Tibial nerve (tissue), 4 donors: ENCODE data around the gene RPTOR. TPM values are rescaled to one million over a fixed set of nuclear protein-coding genes. Genes with fewer than 3 reads are reported as not detected.
A peak's percentile ranks its signal among the peaks of the same experiment; 100 is the strongest.

Experiments used
- DNase-seq, 2 donors: peaks; one replicate each; pipeline ENCODE4 v3.0.0-alpha.2; 2019; ENCODE audit warnings: low spot score in 2 of 2
- H3K27ac ChIP-seq, 4 donors: fragments of 200-600 bp; sonication (generic) in 3 of 4; one replicate each; pipeline ENCODE4 v1.5.1; 2017 to 2019; ENCODE audit warnings: mild to moderate bottlenecking in 1 of 4
- H3K27me3 ChIP-seq, 2 donors: fragments of 200-600 bp; sonication (generic) in 1 of 2; one replicate each; pipeline versions ENCODE4 v1.5.1 to v1.6.0; 2017 to 2019
- H3K36me3 ChIP-seq, 3 donors: fragments of 200-600 bp; sonication (generic); one replicate each; pipeline ENCODE4 v1.5.1; 2018 to 2019
- H3K4me1 ChIP-seq, 4 donors: fragments of 200-600 bp; sonication (generic) in 3 of 4; one replicate each; pipeline ENCODE4 v1.5.1; 2017 to 2019
- H3K4me3 ChIP-seq, 4 donors: fragments of 200-600 bp; sonication (generic) in 3 of 4; one replicate each; pipeline ENCODE4 v1.5.1; 2017 to 2019; ENCODE audit warnings: mild to moderate bottlenecking in 1 of 4, moderate library complexity in 1 of 4
- H3K9me3 ChIP-seq, 4 donors: fragments of 200-600 bp; sonication (generic) in 3 of 4; one replicate each; pipeline ENCODE4 v1.5.1; 2017 to 2019
- EP300 ChIP-seq, 2 donors: sonication (generic); formaldehyde crosslinking; IDR thresholded peaks; one replicate each; pipeline ENCODE4 v1.6.1; 2017; ENCODE audit warnings: antibody characterized with exemption in 2 of 2, mild to moderate bottlenecking in 1 of 2
- POLR2A ChIP-seq, 2 donors: fragments of 450-650 bp; IDR thresholded peaks; one replicate each; pipeline ENCODE4 v1.6.1; 2017; ENCODE audit warnings: antibody characterized with exemption in 2 of 2, mild to moderate bottlenecking in 2 of 2, moderate library complexity in 2 of 2
- WGBS, 2 donors: methylation state at CpG; one replicate each; pipeline ENCODE4 v1.1.5; 2018; 5-methylcytosine and 5-hydroxymethylcytosine counted together
- total RNA-seq, 4 donors: library from RNA; depleted of rRNA; stranded (reverse); fragments of >200 nt; gene quantifications; one replicate each; pipeline ENCODE4 v1.1.0, GENCODE V29; 2016
- TF ChIP-seq, protein P1 (sequence below), 5 experiments: fragments of 200-600 bp in 3 of 5; fragments of 450-650 bp in 2 of 5; sonication (generic) in 3 of 5; IDR thresholded peaks; one replicate each; pipeline ENCODE4 v1.5.1; 2016 to 2019; ENCODE audit warnings: antibody characterized with exemption in 5 of 5, mild to moderate bottlenecking in 3 of 5, moderate library complexity in 2 of 5

RPTOR gene
- total RNA-seq, 4 donors from 2014 or later, result 34.7 to 56.4 (median 40.1) TPM

DNA sequence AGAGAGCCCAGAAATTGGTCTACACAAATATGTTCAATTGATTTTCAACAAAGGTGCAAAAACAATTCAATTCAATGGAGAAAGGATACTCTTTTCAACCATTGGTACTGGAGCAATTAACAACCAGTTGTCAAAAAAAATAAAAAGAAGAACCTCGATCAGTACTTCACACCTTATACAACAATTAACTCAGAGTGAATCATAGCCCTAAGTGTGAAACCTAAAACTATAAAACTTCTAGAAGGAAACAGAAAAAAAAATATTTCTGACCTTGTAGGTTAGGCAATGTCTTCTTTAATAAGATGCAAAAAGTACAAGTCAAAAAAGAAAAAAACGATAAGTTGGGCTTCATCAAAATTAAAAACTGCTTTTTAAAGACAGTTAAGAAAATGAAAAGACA lies 390.9 kb downstream of the RPTOR start:
- TF ChIP-seq EP300 (IDR thresholded peaks at IDR 0.05) (no peak), POLR2A (IDR thresholded peaks at IDR 0.05) (no peak)
- TF ChIP-seq, protein P1, sequence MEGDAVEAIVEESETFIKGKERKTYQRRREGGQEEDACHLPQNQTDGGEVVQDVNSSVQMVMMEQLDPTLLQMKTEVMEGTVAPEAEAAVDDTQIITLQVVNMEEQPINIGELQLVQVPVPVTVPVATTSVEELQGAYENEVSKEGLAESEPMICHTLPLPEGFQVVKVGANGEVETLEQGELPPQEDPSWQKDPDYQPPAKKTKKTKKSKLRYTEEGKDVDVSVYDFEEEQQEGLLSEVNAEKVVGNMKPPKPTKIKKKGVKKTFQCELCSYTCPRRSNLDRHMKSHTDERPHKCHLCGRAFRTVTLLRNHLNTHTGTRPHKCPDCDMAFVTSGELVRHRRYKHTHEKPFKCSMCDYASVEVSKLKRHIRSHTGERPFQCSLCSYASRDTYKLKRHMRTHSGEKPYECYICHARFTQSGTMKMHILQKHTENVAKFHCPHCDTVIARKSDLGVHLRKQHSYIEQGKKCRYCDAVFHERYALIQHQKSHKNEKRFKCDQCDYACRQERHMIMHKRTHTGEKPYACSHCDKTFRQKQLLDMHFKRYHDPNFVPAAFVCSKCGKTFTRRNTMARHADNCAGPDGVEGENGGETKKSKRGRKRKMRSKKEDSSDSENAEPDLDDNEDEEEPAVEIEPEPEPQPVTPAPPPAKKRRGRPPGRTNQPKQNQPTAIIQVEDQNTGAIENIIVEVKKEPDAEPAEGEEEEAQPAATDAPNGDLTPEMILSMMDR (IDR thresholded peaks at IDR 0.05), result no peak
- Histone ChIP-seq H3K4me3 (no peak overlapping the region), H3K27ac (no peak overlapping the region), H3K9me3 (no peaks in the 10 kb centered on the region), H3K36me3 (peaks cover 0 to 19% (median 0%) of the 10 kb centered on the region in 3 donors), H3K27me3 (no peaks in the 10 kb centered on the region), H3K4me1 (peaks cover 0 to 29% (median 6%) of the 10 kb centered on the region in 4 donors)
- DNase-seq, result no peak
- 86 to 94% methylated on average over 2 of the region's 2 CpGs for WGBS, 2 donors

DNA sequence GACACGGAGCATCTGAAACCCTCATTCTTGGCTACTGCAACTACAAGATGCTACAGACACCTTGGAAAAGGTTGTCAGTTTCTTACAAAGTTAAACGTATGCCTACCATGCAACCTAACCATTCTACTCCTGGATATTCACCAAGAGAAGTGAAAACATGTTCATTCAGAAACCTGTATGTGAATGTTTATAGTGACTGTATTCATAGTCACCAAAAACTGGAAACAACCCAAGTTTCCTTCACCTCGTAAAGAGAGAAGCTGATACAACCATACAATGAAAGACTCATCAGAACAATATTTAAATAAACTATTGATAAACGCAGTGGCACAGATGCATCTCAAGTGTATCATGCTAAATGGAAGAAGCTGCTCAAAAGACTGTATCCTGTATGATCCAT lies 391.6 kb downstream of the RPTOR start:
- Histone ChIP-seq H3K4me1 (peaks cover 0 to 27% (median 6%) of the 10 kb centered on the region in 4 donors), H3K27ac (no peak overlapping the region), H3K4me3 (no peak overlapping the region), H3K36me3 (peaks cover 0 to 23% (median 0%) of the 10 kb centered on the region in 3 donors), H3K9me3 (no peaks in the 10 kb centered on the region), H3K27me3 (no peaks in the 10 kb centered on the region)
- WGBS, 2 donors, result 93 to 94% methylated on average over 4 of the region's 4 CpGs
- TF ChIP-seq, protein P1 (IDR thresholded peaks at IDR 0.05), result no peak
- TF ChIP-seq POLR2A (IDR thresholded peaks at IDR 0.05), result no peak
- no peak for DNase-seq

DNA sequence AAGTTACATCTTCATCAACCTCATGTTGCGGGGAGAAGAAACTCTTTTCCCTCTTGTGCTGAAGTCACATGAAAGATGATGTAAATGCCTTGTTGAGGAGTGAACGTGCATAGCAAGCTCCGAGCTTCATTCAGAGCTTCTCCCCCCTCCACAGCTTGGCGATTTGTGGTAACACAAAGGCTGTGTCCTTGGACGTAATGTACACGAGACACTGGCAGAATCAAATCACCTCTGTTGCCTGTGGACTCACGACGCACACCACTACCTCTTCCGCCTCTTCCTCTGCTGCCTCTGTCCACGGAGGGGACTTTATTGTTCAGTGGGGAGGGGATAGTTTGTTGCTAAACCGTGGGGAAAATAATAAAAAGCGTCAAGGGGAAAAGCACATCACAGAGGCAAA lies 392.1 kb downstream of the RPTOR start:
- WGBS, 2 donors, result 77% methylated on average over 12 of the region's 12 CpGs
- H3K4me1 ChIP-seq, result peaks cover 0 to 26% (median 6%) of the 10 kb centered on the region in 4 donors
- TF ChIP-seq, protein P1 (IDR thresholded peaks at IDR 0.05), result no peak
- TF ChIP-seq EP300 (IDR thresholded peaks at IDR 0.05) (no peak), POLR2A (IDR thresholded peaks at IDR 0.05) (no peak)
- no peaks in the 10 kb centered on the region for H3K9me3 ChIP-seq
- H3K4me3 ChIP-seq, result no peak overlapping the region
- H3K27ac ChIP-seq, result no peak overlapping the region
- H3K27me3 ChIP-seq, result no peaks in the 10 kb centered on the region
- H3K36me3 ChIP-seq, result peaks cover 0 to 21% (median 0%) of the 10 kb centered on the region in 3 donors
- DNase-seq, result no peak

DNA sequence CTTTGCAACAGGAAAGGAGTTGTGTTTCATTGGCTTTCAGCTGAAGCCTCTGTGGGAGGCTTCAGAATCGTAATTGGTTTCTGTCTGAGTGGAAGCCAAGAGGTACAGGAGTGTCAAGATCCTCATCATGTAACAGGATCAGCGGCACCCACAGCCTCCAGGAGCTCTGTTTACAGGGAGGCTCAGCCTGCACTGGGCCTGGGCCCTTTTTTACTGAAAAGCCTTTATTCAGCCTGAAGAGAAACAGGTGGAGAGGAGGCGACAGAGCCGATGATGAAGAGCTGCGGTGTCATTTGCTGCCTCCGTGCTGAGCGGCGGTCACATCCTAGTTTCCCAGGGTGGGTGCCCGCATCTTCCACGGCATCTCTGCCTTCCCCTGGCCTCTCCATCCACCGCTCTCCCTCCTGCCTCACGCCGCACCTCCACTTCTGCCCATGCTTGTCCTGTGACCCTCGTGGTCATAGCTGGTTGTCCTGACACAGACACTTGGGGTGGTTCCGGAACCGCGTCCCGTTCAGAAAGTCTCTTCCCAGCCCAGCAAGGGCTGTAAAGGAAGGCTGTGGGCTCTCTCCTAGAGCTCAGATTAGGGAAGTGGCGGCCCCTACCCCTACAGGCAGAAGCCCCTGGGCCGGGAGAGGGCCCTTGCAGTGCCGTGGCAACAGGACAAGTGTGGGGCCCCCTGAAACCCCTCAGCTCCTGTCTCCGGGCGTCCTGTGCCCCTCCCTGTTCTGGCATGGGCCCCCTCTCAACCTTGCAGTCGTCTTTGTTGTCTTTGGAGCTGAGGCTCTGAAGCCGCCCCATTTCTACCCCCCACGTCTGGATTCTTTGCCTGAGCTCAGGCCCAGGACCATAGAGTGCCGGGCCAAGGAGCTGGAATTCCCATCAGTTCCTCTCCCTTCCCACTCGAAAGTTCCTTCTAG lies 393.1 kb downstream of the RPTOR start:
- peak overlapping the region in 2 of 4 donors; percentile 48 to 58 for H3K27ac ChIP-seq
- peaks cover 0 to 20% (median 0%) of the 10 kb centered on the region in 3 donors for H3K36me3 ChIP-seq
- H3K4me3 ChIP-seq, result no peak overlapping the region
- DNase-seq, result no peak
- no peaks in the 10 kb centered on the region for H3K9me3 ChIP-seq
- H3K27me3 ChIP-seq, result no peaks in the 10 kb centered on the region
- TF ChIP-seq, protein P1 (IDR thresholded peaks at IDR 0.05), result no peak
- no peak for TF ChIP-seq POLR2A (IDR thresholded peaks at IDR 0.05)
- no peak for TF ChIP-seq EP300 (IDR thresholded peaks at IDR 0.05)
- H3K4me1 ChIP-seq, result peaks cover 0 to 36% (median 12%) of the 10 kb centered on the region in 4 donors
- WGBS, 2 donors, result 65 to 72% methylated on average over 26 to 28 of the region's 28 CpGs

DNA sequence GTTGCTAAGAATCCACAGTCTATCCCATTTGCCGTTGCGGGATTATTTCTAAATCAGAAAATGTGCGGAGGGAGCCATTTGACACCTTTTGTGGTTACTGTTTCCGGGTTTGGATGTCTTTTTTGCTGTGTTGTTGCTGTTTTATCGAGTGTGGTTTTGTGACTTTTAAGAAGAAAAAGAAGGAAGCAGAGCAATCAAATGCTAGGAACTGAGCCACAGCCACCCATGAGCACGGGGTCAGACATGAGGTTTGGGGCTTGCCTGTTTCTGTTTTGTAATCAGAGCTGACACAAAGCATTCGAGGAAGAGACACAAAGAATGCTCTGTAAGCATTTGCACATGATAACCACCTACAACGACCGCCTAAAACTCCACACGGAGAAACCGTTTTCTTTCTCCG lies 393.9 kb downstream of the RPTOR start:
- H3K36me3 ChIP-seq, result peaks cover 0 to 20% (median 0%) of the 10 kb centered on the region in 3 donors
- H3K9me3 ChIP-seq, result no peaks in the 10 kb centered on the region
- H3K27ac ChIP-seq, result peak overlapping the region in 2 of 4 donors; percentile 48 to 58
- DNase-seq, result no peak
- H3K4me3 ChIP-seq, result no peak overlapping the region
- whole genome bisulfite sequencing, 2 donors, result 42 to 47% methylated on average over 12 of the region's 12 CpGs
- TF ChIP-seq POLR2A (IDR thresholded peaks at IDR 0.05) (no peak), EP300 (IDR thresholded peaks at IDR 0.05) (no peak)
- TF ChIP-seq, protein P1 (IDR thresholded peaks at IDR 0.05), result no peak
- peaks cover 0 to 44% (median 16%) of the 10 kb centered on the region in 4 donors for H3K4me1 ChIP-seq
- H3K27me3 ChIP-seq, result no peaks in the 10 kb centered on the region
